ENCODE results near the gene KDM6A.
A peak's percentile ranks its signal among the peaks of the same experiment; 100 is the strongest.
"Not testable (repeated sequence)": the region's sequence is repeated elsewhere in the genome, so short reads cannot be mapped to it uniquely, and the experiment has no call there.

KDM6A gene

DNA sequence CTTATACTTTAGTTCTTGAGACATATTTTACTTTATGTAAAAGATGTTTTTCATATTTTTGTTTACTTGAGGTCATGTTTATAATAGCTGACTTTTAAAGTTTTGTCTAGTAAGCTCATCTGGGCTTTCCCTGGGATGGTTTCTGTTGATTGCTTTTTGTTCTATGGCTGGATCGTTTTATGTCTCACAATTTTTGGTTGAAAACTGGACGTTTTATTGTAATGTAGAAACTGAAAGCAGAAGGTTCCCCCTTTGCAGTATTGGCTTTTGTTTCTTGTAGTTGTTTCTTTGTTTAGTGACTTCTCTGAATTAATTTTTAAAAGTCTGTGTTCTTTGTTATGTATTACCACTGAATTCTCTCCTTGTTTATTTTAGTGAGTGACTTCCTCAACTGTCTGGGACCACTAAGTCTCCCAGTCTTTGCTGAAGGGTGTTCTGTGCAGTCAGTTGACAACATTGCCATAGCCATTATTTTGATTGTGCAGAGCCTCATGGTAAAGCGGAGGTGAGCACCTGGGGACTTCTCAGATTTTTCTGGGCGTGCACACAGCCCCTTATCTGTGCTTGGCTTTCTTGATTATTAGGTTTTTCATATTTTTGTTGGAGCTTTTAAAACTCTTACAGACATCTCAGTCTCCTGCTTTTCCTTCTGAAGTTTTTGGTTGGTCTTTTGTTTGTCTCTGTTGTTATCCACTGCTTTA, 31.0 kb downstream of the KDM6A start:
- DNase-seq = no peak
- H3K4me3 ChIP-seq (ENCODE audit: low read depth, low read length) = no peak overlapping the region
- H3K27me3 ChIP-seq (replicated peaks) = no peaks in the 10 kb centered on the region
- H3K36me3 ChIP-seq (replicated peaks) = no peaks in the 10 kb centered on the region
- in situ Hi-C loops (cut with HindIII; ENCODE audit: low pct_ligation_motif_present, low sequenced_read_pairs) = no loop called here
- TF ChIP-seq CTCF (IDR thresholded peaks at IDR 0.05; ENCODE audit: low read depth, low read length, missing control alignments) = no peak
- H3K27ac ChIP-seq = peak overlapping the region; percentile 35

DNA sequence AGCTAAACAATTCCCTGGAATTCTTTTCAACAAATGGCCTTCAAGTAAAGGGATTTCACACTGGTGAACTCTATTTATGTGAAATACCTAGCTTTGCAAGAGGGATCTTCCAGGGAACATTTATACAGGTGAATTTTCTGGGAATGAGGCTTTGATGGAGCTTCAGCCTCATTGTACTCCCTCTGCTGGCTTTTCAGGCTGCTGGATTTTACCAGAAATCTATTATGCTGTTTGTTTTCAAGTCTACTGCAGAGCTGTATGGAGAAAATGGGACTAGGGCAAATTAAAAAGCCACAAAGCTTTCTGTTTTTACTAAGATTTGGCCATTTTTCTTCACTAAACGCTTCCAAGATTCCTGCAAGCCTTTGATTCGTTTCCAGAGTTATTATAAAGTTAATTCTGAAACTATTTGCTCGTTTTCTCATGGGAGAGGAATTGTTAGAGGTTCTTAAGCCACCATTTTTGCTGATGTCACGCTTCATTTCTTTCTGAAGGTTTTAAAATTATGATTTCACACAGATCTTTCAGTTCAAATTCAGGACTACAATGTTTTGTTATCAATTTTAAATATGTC, 31.6 kb downstream of the KDM6A start:
- no peak overlapping the region for H3K4me3 ChIP-seq (ENCODE audit: low read depth, low read length)
- H3K36me3 ChIP-seq (replicated peaks) = no peaks in the 10 kb centered on the region
- no peak for DNase-seq
- H3K27ac ChIP-seq = no peak overlapping the region
- peak; percentile 54 for TF ChIP-seq CTCF (IDR thresholded peaks at IDR 0.05; ENCODE audit: low read depth, low read length, missing control alignments)
- in situ Hi-C loops (cut with HindIII; ENCODE audit: low pct_ligation_motif_present, low sequenced_read_pairs) = no loop called here
- no peaks in the 10 kb centered on the region for H3K27me3 ChIP-seq (replicated peaks)

DNA sequence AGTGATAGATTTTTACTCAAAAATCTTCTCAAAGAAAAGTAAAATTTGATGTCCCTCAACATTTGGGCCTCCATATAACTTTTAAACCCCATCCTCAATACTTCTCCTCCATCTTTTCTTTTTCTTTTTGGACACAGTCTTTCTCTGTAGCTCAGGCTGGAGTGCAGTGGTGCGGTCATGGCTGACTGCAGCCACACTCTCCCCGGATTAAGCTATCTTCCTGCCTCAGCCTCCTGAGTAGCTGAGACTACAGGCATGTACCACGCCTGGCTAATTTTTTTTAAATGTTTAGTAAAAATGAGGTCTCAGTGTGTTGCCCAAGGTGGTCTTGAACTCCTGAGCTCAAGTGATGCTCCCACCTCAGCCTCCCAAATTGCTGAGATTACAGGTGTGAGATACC, 33.1 kb downstream of the KDM6A start:
- H3K36me3 ChIP-seq (replicated peaks) = no peaks in the 10 kb centered on the region
- no peaks in the 10 kb centered on the region for H3K27me3 ChIP-seq (replicated peaks)
- DNase-seq = no peak
- TF ChIP-seq CTCF (IDR thresholded peaks at IDR 0.05; ENCODE audit: low read depth, low read length, missing control alignments) = no peak
- no peak overlapping the region for H3K27ac ChIP-seq
- no peak overlapping the region for H3K4me3 ChIP-seq (ENCODE audit: low read depth, low read length)
- in situ Hi-C loops (cut with HindIII; ENCODE audit: low pct_ligation_motif_present, low sequenced_read_pairs) = no loop called here

GRCh38 chrX:44906542-44906941, 33.6 kb downstream of the KDM6A start:
- H3K27ac ChIP-seq = no peak overlapping the region
- no peak for DNase-seq
- no peaks in the 10 kb centered on the region for H3K36me3 ChIP-seq (replicated peaks)
- in situ Hi-C loops (cut with HindIII; ENCODE audit: low pct_ligation_motif_present, low sequenced_read_pairs) = no loop called here
- no peak overlapping the region for H3K4me3 ChIP-seq (ENCODE audit: low read depth, low read length)
- no peak for TF ChIP-seq CTCF (IDR thresholded peaks at IDR 0.05; ENCODE audit: low read depth, low read length, missing control alignments)
- no peaks in the 10 kb centered on the region for H3K27me3 ChIP-seq (replicated peaks)

DNA sequence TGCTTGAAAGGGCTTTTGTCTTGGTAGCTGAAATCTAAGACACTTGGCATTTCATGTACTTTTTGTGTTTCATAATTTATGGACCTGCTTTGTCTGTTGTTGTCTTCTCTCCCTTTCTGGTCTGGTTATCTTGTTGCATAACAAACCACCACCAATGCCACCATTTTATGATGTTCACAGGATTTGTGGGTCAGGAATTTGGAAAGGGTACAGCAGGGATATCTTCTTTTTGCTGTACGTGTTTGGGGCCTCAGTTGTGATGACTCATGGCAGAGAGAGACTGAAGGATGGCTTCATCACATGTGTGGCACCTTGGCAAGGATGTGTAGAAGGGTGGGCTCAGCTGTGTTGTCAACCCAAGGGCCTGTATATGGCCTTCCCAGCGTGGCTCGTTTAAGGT, 35.2 kb downstream of the KDM6A start:
- Histone ChIP-seq H3K36me3 (replicated peaks) (no peaks in the 10 kb centered on the region), H3K27ac (no peak overlapping the region), H3K27me3 (replicated peaks) (no peaks in the 10 kb centered on the region), H3K4me3 (ENCODE audit: low read depth, low read length) (no peak overlapping the region)
- DNase-seq = no peak
- TF ChIP-seq CTCF (IDR thresholded peaks at IDR 0.05; ENCODE audit: low read depth, low read length, missing control alignments) = no peak
- in situ Hi-C loops (cut with HindIII; ENCODE audit: low pct_ligation_motif_present, low sequenced_read_pairs) = no loop called here

GRCh38 chrX:44908827-44909226, 35.8 kb downstream of the KDM6A start:
- H3K27me3 ChIP-seq (replicated peaks) = no peaks in the 10 kb centered on the region
- no peak for TF ChIP-seq CTCF (IDR thresholded peaks at IDR 0.05; ENCODE audit: low read depth, low read length, missing control alignments)
- H3K27ac ChIP-seq = no peak overlapping the region
- in situ Hi-C loops (cut with HindIII; ENCODE audit: low pct_ligation_motif_present, low sequenced_read_pairs) = no loop called here
- H3K4me3 ChIP-seq (ENCODE audit: low read depth, low read length) = no peak overlapping the region
- H3K36me3 ChIP-seq (replicated peaks) = no peaks in the 10 kb centered on the region
- no peak for DNase-seq

DNA sequence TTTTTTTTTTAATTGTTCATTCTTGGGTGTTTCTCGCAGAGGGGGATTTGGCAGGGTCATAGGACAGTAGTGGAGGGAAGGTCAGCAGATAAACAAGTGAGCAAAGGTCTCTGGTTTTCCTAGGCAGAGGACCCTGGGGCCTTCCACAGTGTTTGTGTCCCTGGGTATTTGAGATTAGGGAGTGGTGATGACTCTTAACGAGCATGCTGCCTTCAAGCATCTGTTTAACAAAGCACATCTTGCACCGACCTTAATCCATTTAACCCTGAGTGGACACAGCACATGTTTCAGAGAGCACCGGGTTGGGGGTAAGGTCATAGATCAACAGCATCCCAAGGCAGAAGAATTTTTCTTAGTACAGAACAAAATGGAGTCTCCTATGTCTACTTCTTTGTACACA, 37.5 kb downstream of the KDM6A start:
- DNase-seq; in situ Hi-C loops (cut with HindIII; ENCODE audit: low pct_ligation_motif_present, low sequenced_read_pairs); H3K27me3 ChIP-seq (replicated peaks); H3K36me3 ChIP-seq (replicated peaks); H3K27ac ChIP-seq; H3K4me3 ChIP-seq (ENCODE audit: low read depth, low read length): not testable (repeated sequence)

DNA sequence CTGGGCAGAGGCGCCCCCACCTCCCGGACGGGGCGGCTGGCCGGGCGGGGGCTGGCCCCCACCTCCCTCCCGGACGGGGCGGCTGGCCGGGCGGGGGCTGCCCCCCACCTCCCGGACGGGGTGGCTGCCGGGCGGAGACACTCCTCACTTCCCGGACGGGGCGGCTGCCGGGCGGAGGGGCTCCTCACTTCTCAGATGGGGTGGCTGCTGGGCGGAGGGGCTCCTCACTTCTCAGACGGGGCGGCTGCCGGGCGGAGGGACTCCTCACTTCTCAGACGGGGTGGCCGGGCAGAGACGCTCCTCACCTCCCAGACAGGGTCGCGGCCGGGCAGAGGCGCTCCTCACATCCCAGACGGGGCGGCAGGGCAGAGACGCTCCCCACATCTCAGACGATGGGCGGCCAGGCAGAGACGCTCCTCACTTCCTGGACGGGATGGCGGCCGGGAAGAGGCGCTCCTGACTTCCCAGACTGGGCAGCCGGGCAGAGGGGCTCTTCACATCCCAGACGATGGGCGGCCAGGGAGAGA, 38.1 kb downstream of the KDM6A start:
- H3K27ac ChIP-seq; H3K4me3 ChIP-seq (ENCODE audit: low read depth, low read length); in situ Hi-C loops (cut with HindIII; ENCODE audit: low pct_ligation_motif_present, low sequenced_read_pairs); DNase-seq; H3K36me3 ChIP-seq (replicated peaks); H3K27me3 ChIP-seq (replicated peaks): not testable (repeated sequence)

Data from brain microvascular endothelial cell (primary cell).